Vagina (tissue), 2 donors: ENCODE results near the gene ST7. TPM values are rescaled to one million over a fixed set of nuclear protein-coding genes. Genes with fewer than 3 reads are reported as not detected.

Experiments used
- DNase-seq, 2 donors: peaks; one replicate each; pipeline ENCODE4 v3.0.0-alpha.2; 2017; ENCODE audit errors: extremely low spot score in 2 of 2
- H3K27ac ChIP-seq: fragments of 200-600 bp; sonication (generic); one replicate; pipeline ENCODE4 v1.5.1; 2019
- H3K27me3 ChIP-seq: fragments of 200-600 bp; sonication (generic); one replicate; pipeline ENCODE4 v1.5.1; 2019
- H3K36me3 ChIP-seq, 2 donors: fragments of 200-600 bp; sonication (generic); one replicate each; pipeline ENCODE4 v1.5.1; 2017 to 2019
- H3K4me1 ChIP-seq: fragments of 200-600 bp; sonication (generic); one replicate; pipeline ENCODE4 v1.5.1; 2019
- H3K4me3 ChIP-seq, 2 donors: fragments of 200-600 bp; sonication (generic); 1 replicate in 1 of 2; 2 replicates in 1 of 2; pipeline ENCODE4 v1.5.1; 2016 to 2019
- H3K9me3 ChIP-seq: fragments of 200-600 bp; sonication (generic); one replicate; pipeline ENCODE4 v1.5.1; 2019
- CTCF ChIP-seq, 3 experiments: fragments of 450-650 bp in 2 of 3; fragments of 200-600 bp in 1 of 3; sonication (generic) in 1 of 3; IDR thresholded peaks; one replicate each; pipeline ENCODE4 v1.5.1; 2017 to 2019; ENCODE audit warnings: antibody characterized with exemption in 3 of 3, mild to moderate bottlenecking in 2 of 3, moderate library complexity in 2 of 3
- POLR2A ChIP-seq, 2 donors: fragments of 450-650 bp; IDR thresholded peaks; one replicate each; pipeline ENCODE4 v1.6.1; 2017; ENCODE audit warnings: antibody characterized with exemption in 2 of 2, mild to moderate bottlenecking in 2 of 2, moderate library complexity in 2 of 2
- POLR2AphosphoS5 ChIP-seq, 2 donors: sonication (generic); formaldehyde crosslinking; IDR thresholded peaks; one replicate each; pipeline ENCODE4 v1.9.0; 2017; ENCODE audit warnings: antibody characterized with exemption in 2 of 2, mild to moderate bottlenecking in 2 of 2, low read depth in 1 of 2; ENCODE audit not compliant: insufficient read depth in 1 of 2
- intact Hi-C: fragments of 100-400 bp; cut with DNase I; formaldehyde crosslinking; loops from one replicate; pipeline ENCODE4 v1.15.1; 2023
- total RNA-seq: library from RNA; depleted of rRNA; stranded (reverse); fragments of >200 nt; gene quantifications from one replicate; pipeline ENCODE4 v1.2.3, GENCODE V29; 2016

The ST7 gene
- total RNA-seq, 1 donor from 2014 or later = 15.2 TPM

GRCh38 chr7:117248829-117249228, 295.5 kb downstream of the ST7 start:
- Histone ChIP-seq H3K27ac (no peak overlapping the region), H3K36me3 (no peaks in the 10 kb centered on the region), H3K4me1 (no peaks in the 10 kb centered on the region), H3K27me3 (no peaks in the 10 kb centered on the region), H3K9me3 (no peaks in the 10 kb centered on the region), H3K4me3 (no peak overlapping the region)
- no peak for DNase-seq
- intact Hi-C loops = no loop called here
- TF ChIP-seq CTCF (IDR thresholded peaks at IDR 0.05) (no peak), POLR2AphosphoS5 (IDR thresholded peaks at IDR 0.05; ENCODE audit: insufficient read depth in 1 of 2, low read depth in 1 of 2) (no peak), POLR2A (IDR thresholded peaks at IDR 0.05) (no peak)

- no peak overlapping the region for H3K4me3 ChIP-seq
- DNase-seq = no peak
- no peaks in the 10 kb centered on the region for H3K27me3 ChIP-seq
- H3K36me3 ChIP-seq = no peaks in the 10 kb centered on the region
- intact Hi-C loops = no loop called here
- no peaks in the 10 kb centered on the region for H3K4me1 ChIP-seq
- H3K9me3 ChIP-seq = no peaks in the 10 kb centered on the region
- TF ChIP-seq CTCF (IDR thresholded peaks at IDR 0.05) = no peak
- no peak for TF ChIP-seq POLR2A (IDR thresholded peaks at IDR 0.05)
- TF ChIP-seq POLR2AphosphoS5 (IDR thresholded peaks at IDR 0.05; ENCODE audit: insufficient read depth in 1 of 2, low read depth in 1 of 2) = no peak
- no peak overlapping the region for H3K27ac ChIP-seq
These were observed 296.4 kb downstream of the ST7 start for GRCh38 chr7:117249696-117250095.

GRCh38 chr7:117250245-117250644, 296.9 kb downstream of the ST7 start:
- intact Hi-C loops = no loop called here
- Histone ChIP-seq H3K4me1 (no peaks in the 10 kb centered on the region), H3K27me3 (no peaks in the 10 kb centered on the region), H3K4me3 (no peak overlapping the region), H3K27ac (no peak overlapping the region), H3K9me3 (no peaks in the 10 kb centered on the region), H3K36me3 (no peaks in the 10 kb centered on the region)
- no peak for TF ChIP-seq POLR2A (IDR thresholded peaks at IDR 0.05)
- no peak for TF ChIP-seq POLR2AphosphoS5 (IDR thresholded peaks at IDR 0.05; ENCODE audit: insufficient read depth in 1 of 2, low read depth in 1 of 2)
- TF ChIP-seq CTCF (IDR thresholded peaks at IDR 0.05) = no peak
- no peak for DNase-seq

GRCh38 chr7:117250801-117251200, 297.5 kb downstream of the ST7 start:
- no peak for DNase-seq
- Histone ChIP-seq H3K36me3 (no peaks in the 10 kb centered on the region), H3K27me3 (no peaks in the 10 kb centered on the region), H3K9me3 (no peaks in the 10 kb centered on the region), H3K4me1 (no peaks in the 10 kb centered on the region), H3K27ac (no peak overlapping the region), H3K4me3 (no peak overlapping the region)
- intact Hi-C loops = no loop called here
- no peak for TF ChIP-seq POLR2AphosphoS5 (IDR thresholded peaks at IDR 0.05; ENCODE audit: insufficient read depth in 1 of 2, low read depth in 1 of 2)
- no peak for TF ChIP-seq CTCF (IDR thresholded peaks at IDR 0.05)
- no peak for TF ChIP-seq POLR2A (IDR thresholded peaks at IDR 0.05)

DNA sequence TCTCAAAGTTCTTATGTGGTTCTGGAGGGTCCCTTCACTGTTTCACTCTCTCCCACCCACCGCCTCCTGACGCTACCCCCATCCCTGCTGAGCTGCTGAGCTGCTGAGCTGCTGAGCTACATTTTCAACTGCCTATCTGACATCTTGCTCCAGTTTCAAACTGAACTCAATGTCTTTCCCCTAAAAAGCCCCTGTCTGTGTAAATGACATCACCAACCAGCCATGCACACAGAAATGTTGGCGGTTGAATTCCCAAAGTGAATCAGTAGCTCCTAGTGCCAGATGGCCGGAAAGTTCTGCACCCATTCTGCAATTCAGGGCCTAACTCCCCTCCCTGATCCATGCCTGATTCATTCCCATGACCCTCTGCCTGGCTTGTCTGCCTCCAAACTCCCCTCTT, 298.4 kb downstream of the ST7 start:
- Histone ChIP-seq H3K4me1 (no peaks in the 10 kb centered on the region), H3K27me3 (no peaks in the 10 kb centered on the region), H3K27ac (no peak overlapping the region), H3K4me3 (no peak overlapping the region), H3K36me3 (no peaks in the 10 kb centered on the region), H3K9me3 (no peaks in the 10 kb centered on the region)
- intact Hi-C loops = no loop called here
- TF ChIP-seq POLR2A (IDR thresholded peaks at IDR 0.05) (no peak), POLR2AphosphoS5 (IDR thresholded peaks at IDR 0.05; ENCODE audit: insufficient read depth in 1 of 2, low read depth in 1 of 2) (no peak), CTCF (IDR thresholded peaks at IDR 0.05) (no peak)
- no peak for DNase-seq
